GM12801 (cell line): ENCODE data around the gene VPS11.

Experiments used
- CTCF ChIP-seq: IDR thresholded peaks from one replicate; pipeline ENCODE4 v1.5.1; 2011; ENCODE audit warnings: control low read depth; ENCODE audit not compliant: insufficient read length; ENCODE audit errors: extremely low read depth

Gene VPS11

GRCh38 chr11:119025099-119025473 lies 42.5 kb upstream of the VPS11 start:
- no peak for TF ChIP-seq CTCF

- no peak for TF ChIP-seq CTCF
These were observed 42.1 kb upstream of the VPS11 start for GRCh38 chr11:119025541-119025940.

- TF ChIP-seq CTCF, result no peak
These were observed 41.4 kb upstream of the VPS11 start for GRCh38 chr11:119025978-119026766.

GRCh38 chr11:119026970-119027369 lies 40.6 kb upstream of the VPS11 start:
- no peak for TF ChIP-seq CTCF

GRCh38 chr11:119027561-119028345 lies 39.9 kb upstream of the VPS11 start:
- TF ChIP-seq CTCF, result no peak

- no peak for TF ChIP-seq CTCF
These were observed 39.1 kb upstream of the VPS11 start for GRCh38 chr11:119028346-119029068.

GRCh38 chr11:119029069-119029339 lies 38.6 kb upstream of the VPS11 start:
- no peak for TF ChIP-seq CTCF
